OCI-LY1 (cell line): ENCODE data around the gene SOWAHB.

Experiments
- CTCF ChIP-seq: fragments of 200-600 bp; sonication (generic), shearing (Covaris generic); IDR thresholded peaks from 2 replicates; pipeline ENCODE4 v1.5.1; 2017; ENCODE audit warnings: mild to moderate bottlenecking, antibody characterized with exemption, low read length, moderate library complexity, mixed read lengths
- EZH2 ChIP-seq: fragments of 200-600 bp; sonication (generic), shearing (Covaris generic); IDR thresholded peaks from 2 replicates; pipeline ENCODE4 v1.8.0; 2017; ENCODE audit warnings: borderline replicate concordance, mixed run types, mild to moderate bottlenecking, antibody characterized with exemption, low read length, moderate library complexity, mixed read lengths

GRCh38 chr4:76896048-76896447, 1.9 kb downstream of the SOWAHB start:
- TF ChIP-seq CTCF (no peak), EZH2 (no peak)
